GM13976 (cell line): ENCODE measurements around the gene PLEKHH2.

ENCODE experiments used
- DNase-seq: peaks from one replicate; pipeline ENCODE4 v3.0.0; 2012; ENCODE audit warnings: low spot score
- in situ Hi-C: fragments of 300-500 bp; cut with MboI; formaldehyde crosslinking; loops from one replicate; pipeline ENCODE4 v1.12.0; 2022; ENCODE audit warnings: low sequenced_read_pairs, mixed read lengths, inconsistent platforms; ENCODE audit not compliant: unreplicated experiment
- TF ChIP-seq, protein P1 (sequence below): IDR thresholded peaks from 2 replicates; pipeline ENCODE4 v1.5.1; 2012; ENCODE audit warnings: borderline replicate concordance, mild to moderate bottlenecking; ENCODE audit not compliant: insufficient read depth; ENCODE audit errors: extremely low read depth, missing control alignments, control extremely low read depth

The PLEKHH2 gene

DNA sequence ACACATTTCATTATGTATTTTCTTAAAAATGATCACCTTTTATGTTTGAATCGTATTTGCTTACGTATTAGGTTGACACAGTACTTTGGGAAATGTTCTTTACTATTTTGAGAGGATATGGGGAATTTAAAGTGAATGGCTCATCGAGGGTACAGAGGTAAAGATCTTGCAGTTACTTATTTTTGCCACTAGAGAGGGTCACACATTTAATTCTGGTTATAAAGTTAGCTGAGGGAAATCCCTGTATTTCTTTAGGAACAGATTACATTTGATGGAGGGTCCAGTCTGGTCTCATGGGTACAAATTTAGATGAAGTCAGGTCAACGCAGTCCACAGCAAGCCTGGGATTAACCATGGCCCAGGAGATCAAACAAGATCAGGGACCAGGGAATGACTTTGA is 161.2 kb downstream of the PLEKHH2 start:
- TF ChIP-seq, protein P1, sequence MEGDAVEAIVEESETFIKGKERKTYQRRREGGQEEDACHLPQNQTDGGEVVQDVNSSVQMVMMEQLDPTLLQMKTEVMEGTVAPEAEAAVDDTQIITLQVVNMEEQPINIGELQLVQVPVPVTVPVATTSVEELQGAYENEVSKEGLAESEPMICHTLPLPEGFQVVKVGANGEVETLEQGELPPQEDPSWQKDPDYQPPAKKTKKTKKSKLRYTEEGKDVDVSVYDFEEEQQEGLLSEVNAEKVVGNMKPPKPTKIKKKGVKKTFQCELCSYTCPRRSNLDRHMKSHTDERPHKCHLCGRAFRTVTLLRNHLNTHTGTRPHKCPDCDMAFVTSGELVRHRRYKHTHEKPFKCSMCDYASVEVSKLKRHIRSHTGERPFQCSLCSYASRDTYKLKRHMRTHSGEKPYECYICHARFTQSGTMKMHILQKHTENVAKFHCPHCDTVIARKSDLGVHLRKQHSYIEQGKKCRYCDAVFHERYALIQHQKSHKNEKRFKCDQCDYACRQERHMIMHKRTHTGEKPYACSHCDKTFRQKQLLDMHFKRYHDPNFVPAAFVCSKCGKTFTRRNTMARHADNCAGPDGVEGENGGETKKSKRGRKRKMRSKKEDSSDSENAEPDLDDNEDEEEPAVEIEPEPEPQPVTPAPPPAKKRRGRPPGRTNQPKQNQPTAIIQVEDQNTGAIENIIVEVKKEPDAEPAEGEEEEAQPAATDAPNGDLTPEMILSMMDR = no peak
- no peak for DNase-seq
- in situ Hi-C loops = no loop called here

DNA sequence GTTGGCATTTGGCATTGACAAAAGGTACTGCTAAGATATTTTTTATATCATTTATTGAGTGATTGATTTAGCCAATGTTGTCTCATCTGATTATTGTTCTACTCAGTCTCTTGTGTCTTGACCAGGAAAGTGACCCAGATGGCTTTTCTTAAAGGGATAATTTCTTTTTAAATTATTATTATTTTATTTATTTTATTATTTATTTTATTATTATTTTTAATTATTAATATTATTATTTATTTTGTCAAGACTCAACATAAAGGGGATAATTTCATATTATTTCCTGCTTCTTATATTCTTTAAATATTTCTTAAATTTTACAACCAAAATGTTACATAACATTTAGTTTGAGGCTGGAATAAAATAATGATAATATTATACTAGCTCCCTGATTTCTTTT is 163.8 kb downstream of the PLEKHH2 start:
- TF ChIP-seq, protein P1 = no peak
- no peak for DNase-seq
- in situ Hi-C loops = no loop called here

DNA sequence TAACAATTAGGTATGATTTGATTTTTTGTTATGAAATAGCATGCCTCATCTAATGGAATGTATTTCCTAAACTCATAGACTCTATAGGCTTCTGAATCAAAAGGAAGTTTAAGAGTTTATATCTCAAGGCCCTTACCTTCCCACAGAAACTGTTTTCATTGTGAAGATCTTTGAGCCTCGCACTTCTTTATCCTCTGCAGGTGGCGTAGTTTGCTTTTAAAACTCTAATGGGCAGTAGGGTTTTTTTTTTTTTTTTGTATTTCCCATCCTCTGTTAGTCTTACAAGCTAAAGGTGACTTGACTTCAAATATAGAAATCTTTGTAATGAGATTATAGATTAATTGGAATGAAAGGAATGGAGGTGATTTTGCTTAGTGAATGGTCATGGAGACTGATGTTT is 165.1 kb downstream of the PLEKHH2 start:
- TF ChIP-seq, protein P1 = no peak
- in situ Hi-C loops = no loop called here
- DNase-seq = no peak

DNA sequence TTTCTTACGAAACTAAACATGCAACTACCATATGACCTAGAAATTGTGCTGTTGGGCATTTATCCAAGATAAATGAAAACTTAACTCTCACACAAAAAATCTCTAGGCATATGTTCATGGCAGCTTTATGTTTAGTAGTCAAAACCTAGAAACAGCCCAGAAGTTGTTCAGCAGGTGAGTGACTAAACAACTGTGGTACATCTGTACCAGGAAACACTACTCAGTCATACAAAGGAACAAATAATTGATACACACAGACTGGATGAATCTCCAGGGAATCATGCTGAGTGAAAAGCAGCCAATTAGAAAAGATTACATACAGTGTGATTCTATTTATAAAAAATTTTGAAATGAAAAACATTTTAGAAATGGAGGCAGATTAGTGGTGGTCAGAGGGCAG is 166.1 kb downstream of the PLEKHH2 start:
- DNase-seq = no peak
- TF ChIP-seq, protein P1 = no peak
- in situ Hi-C loops = no loop called here

DNA sequence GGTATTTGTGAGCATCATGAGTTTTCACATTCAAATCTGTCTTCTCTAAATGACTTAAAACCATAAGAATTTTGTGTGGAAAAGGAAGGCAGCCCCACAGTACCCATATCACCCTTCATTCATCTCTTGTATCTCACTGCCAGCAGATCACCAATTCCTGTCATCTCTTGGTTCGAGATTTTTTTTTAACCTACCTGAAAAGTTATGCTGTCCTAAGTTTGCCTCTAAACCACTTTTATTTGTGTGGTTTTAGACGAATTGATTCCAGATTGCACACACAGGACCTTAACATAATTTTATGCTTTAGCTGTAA is 169.6 kb downstream of the PLEKHH2 start:
- in situ Hi-C loops = no loop called here

DNA sequence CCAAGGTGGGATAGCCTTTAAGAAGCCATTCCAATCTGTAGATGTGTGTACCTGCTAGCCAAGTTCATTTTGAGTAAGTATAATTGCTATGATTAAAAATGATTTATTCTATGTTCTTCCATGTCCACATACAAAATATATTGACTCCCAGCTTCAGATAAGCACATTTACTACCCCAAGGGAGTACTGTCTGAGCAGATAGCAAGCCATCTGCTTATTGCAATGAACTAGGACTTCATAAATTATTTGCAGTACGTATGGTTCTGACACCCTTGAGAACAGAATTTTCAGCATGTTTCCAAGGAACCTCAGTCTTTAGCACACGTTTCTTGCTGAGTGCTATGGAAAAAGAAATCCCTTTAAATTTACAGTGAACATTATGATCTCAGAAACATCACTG is 173.4 kb downstream of the PLEKHH2 start:
- in situ Hi-C loops = no loop called here
- TF ChIP-seq, protein P1 = no peak
- no peak for DNase-seq

More for the DNA sequence above, 169.6 kb downstream of the PLEKHH2 start:
- DNase-seq = no peak
- TF ChIP-seq, protein P1 = no peak

DNA sequence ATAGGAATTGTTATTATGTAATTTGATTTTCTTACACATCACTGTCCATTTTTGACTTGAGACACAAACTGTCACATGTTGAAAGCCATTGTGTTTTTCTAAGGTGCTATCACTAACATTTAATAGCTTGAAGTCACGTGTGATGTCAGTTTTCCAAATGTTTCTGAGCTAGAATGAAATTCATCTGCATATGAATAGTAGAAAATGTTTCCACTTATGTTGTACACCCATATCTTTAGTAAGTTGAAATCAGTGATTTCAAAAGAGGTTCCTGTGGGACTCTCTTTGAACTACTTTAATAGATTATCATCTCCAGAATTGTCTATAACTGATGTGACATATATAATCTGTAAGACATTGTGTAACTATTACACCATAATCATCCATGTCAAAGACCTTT is 173.8 kb downstream of the PLEKHH2 start:
- DNase-seq = no peak
- TF ChIP-seq, protein P1 = no peak
- in situ Hi-C loops = no loop called here
